Measurements from ENCODE around the gene UCHL3. TPM values are rescaled to one million over a fixed set of nuclear protein-coding genes. Genes with fewer than 3 reads are reported as not detected.

The UCHL3 gene
- total and polyA plus RNA-seq, 5 donors from 2014 or later, result 28.3 to 78.7 (median 59.7) TPM

GRCh38 chr13:75513271-75513670 lies 36.3 kb upstream of the UCHL3 start:
- H3K36me3 ChIP-seq (ENCODE audit: control insufficient read depth, insufficient read depth, low read length), result no peaks in the 10 kb centered on the region
- no peak overlapping the region for H3K4me3 Mint-ChIP-seq
- ATAC-seq (ENCODE audit: low read depth in 2 of 2) (no peak), DNase-seq (no peak)
- H3K27ac Mint-ChIP-seq, result no peak overlapping the region
- peaks cover 0 to 1% (median 0%) of the 10 kb centered on the region in 7 donors for H3K9me3 Mint-ChIP-seq
- H3K27ac ChIP-seq (ENCODE audit: insufficient read depth, low read length, poor library complexity, severe bottlenecking), result no peak overlapping the region
- peaks cover 8% of the 10 kb centered on the region for H3K27me3 ChIP-seq (ENCODE audit: control insufficient read depth, insufficient read depth, low read length)
- no peak overlapping the region for H3K4me3 ChIP-seq (ENCODE audit: low read depth, low read length)
- no peaks in the 10 kb centered on the region for H3K9me3 ChIP-seq (ENCODE audit: control insufficient read depth in 2 of 2, low read length in 2 of 2)
- H3K4me1 ChIP-seq (ENCODE audit: control insufficient read depth, insufficient read depth, low read length, poor library complexity, severe bottlenecking), result no peaks in the 10 kb centered on the region
- no peaks in the 10 kb centered on the region for H3K36me3 Mint-ChIP-seq
- peaks cover 4% of the 10 kb centered on the region for H3K27me3 Mint-ChIP-seq
- no peaks in the 10 kb centered on the region for H3K4me1 Mint-ChIP-seq

- Mint-ChIP-seq H3K27ac (no peak overlapping the region), H3K36me3 (no peaks in the 10 kb centered on the region), H3K27me3 (peaks cover 4% of the 10 kb centered on the region), H3K9me3 (peaks cover 0 to 1% (median 0%) of the 10 kb centered on the region in 7 donors), H3K4me1 (no peaks in the 10 kb centered on the region), H3K4me3 (no peak overlapping the region)
- Histone ChIP-seq H3K9me3 (ENCODE audit: control insufficient read depth in 2 of 2, low read length in 2 of 2) (no peaks in the 10 kb centered on the region), H3K4me1 (ENCODE audit: control insufficient read depth, insufficient read depth, low read length, poor library complexity, severe bottlenecking) (no peaks in the 10 kb centered on the region), H3K27me3 (ENCODE audit: control insufficient read depth, insufficient read depth, low read length) (peaks cover 8% of the 10 kb centered on the region), H3K27ac (ENCODE audit: insufficient read depth, low read length, poor library complexity, severe bottlenecking) (no peak overlapping the region), H3K36me3 (ENCODE audit: control insufficient read depth, insufficient read depth, low read length) (no peaks in the 10 kb centered on the region), H3K4me3 (ENCODE audit: low read depth, low read length) (no peak overlapping the region)
- DNase-seq (no peak), ATAC-seq (ENCODE audit: low read depth in 2 of 2) (no peak)
Measured at GRCh38 chr13:75514080-75514995, 35.3 kb upstream of the UCHL3 start.

GRCh38 chr13:75518439-75519088 lies 31.0 kb upstream of the UCHL3 start:
- no peaks in the 10 kb centered on the region for H3K9me3 ChIP-seq (ENCODE audit: control insufficient read depth in 2 of 2, low read length in 2 of 2)

GRCh38 chr13:75521956-75522355 lies 27.6 kb upstream of the UCHL3 start:
- Histone ChIP-seq H3K27me3 (ENCODE audit: control insufficient read depth, insufficient read depth, low read length) (no peaks in the 10 kb centered on the region), H3K9me3 (ENCODE audit: control insufficient read depth in 2 of 2, low read length in 2 of 2) (no peaks in the 10 kb centered on the region), H3K27ac (ENCODE audit: insufficient read depth, low read length, poor library complexity, severe bottlenecking) (no peak overlapping the region), H3K4me1 (ENCODE audit: control insufficient read depth, insufficient read depth, low read length, poor library complexity, severe bottlenecking) (no peaks in the 10 kb centered on the region), H3K36me3 (ENCODE audit: control insufficient read depth, insufficient read depth, low read length) (peaks cover 15% of the 10 kb centered on the region), H3K4me3 (ENCODE audit: low read depth, low read length) (no peak overlapping the region)
- ATAC-seq (ENCODE audit: low read depth in 2 of 2), result no peak
- peaks cover 0 to 4% (median 2%) of the 10 kb centered on the region in 4 donors for H3K4me1 Mint-ChIP-seq
- H3K27ac Mint-ChIP-seq, result peak overlapping the region in 2 of 3 donors; percentile 31 to 64
- H3K9me3 Mint-ChIP-seq, result peaks cover 0 to 8% (median 0%) of the 10 kb centered on the region in 7 donors
- DNase-seq, result no peak
- H3K36me3 Mint-ChIP-seq, result peaks cover 13% of the 10 kb centered on the region
- no peak overlapping the region for H3K4me3 Mint-ChIP-seq
- no peaks in the 10 kb centered on the region for H3K27me3 Mint-ChIP-seq

More at GRCh38 chr13:75518439-75519088, 31.0 kb upstream of the UCHL3 start:
- DNase-seq, result no peak
- Mint-ChIP-seq H3K4me1 (no peaks in the 10 kb centered on the region), H3K36me3 (no peaks in the 10 kb centered on the region), H3K27me3 (no peaks in the 10 kb centered on the region), H3K27ac (no peak overlapping the region), H3K9me3 (peaks cover 0 to 8% (median 0%) of the 10 kb centered on the region in 7 donors), H3K4me3 (no peak overlapping the region)
- Histone ChIP-seq H3K27ac (ENCODE audit: insufficient read depth, low read length, poor library complexity, severe bottlenecking) (no peak overlapping the region), H3K4me3 (ENCODE audit: low read depth, low read length) (no peak overlapping the region), H3K27me3 (ENCODE audit: control insufficient read depth, insufficient read depth, low read length) (peaks cover 7% of the 10 kb centered on the region), H3K4me1 (ENCODE audit: control insufficient read depth, insufficient read depth, low read length, poor library complexity, severe bottlenecking) (no peaks in the 10 kb centered on the region), H3K36me3 (ENCODE audit: control insufficient read depth, insufficient read depth, low read length) (no peaks in the 10 kb centered on the region)
- no peak for ATAC-seq (ENCODE audit: low read depth in 2 of 2)

GRCh38 chr13:75530549-75530961 lies 19.0 kb upstream of the UCHL3 start:
- Histone ChIP-seq H3K9me3 (ENCODE audit: control insufficient read depth in 2 of 2, low read length in 2 of 2) (no peaks in the 10 kb centered on the region), H3K36me3 (ENCODE audit: control insufficient read depth, insufficient read depth, low read length) (peaks cover 25% of the 10 kb centered on the region), H3K27ac (ENCODE audit: insufficient read depth, low read length, poor library complexity, severe bottlenecking) (no peak overlapping the region), H3K27me3 (ENCODE audit: control insufficient read depth, insufficient read depth, low read length) (no peaks in the 10 kb centered on the region), H3K4me3 (ENCODE audit: low read depth, low read length) (no peak overlapping the region), H3K4me1 (ENCODE audit: control insufficient read depth, insufficient read depth, low read length, poor library complexity, severe bottlenecking) (peaks cover 22% of the 10 kb centered on the region)
- Mint-ChIP-seq H3K4me1 (peaks cover 48 to 60% (median 52%) of the 10 kb centered on the region in 4 donors), H3K27ac (no peak overlapping the region), H3K9me3 (no peaks in the 10 kb centered on the region), H3K4me3 (peak overlapping the region in 1 of 4 donors; percentile 49), H3K36me3 (peaks cover 51% of the 10 kb centered on the region), H3K27me3 (no peaks in the 10 kb centered on the region)
- no peak for DNase-seq
- ATAC-seq (ENCODE audit: low read depth in 2 of 2), result no peak

- Mint-ChIP-seq H3K4me3 (peak overlapping the region; percentile 4 to 62 (median 28)), H3K36me3 (peaks cover 34% of the 10 kb centered on the region), H3K27me3 (no peaks in the 10 kb centered on the region), H3K9me3 (no peaks in the 10 kb centered on the region), H3K4me1 (peaks cover 55 to 88% (median 74%) of the 10 kb centered on the region in 4 donors), H3K27ac (peak overlapping the region in 1 of 3 donors; percentile 63)
- ATAC-seq (ENCODE audit: low read depth in 2 of 2), result no peak
- Histone ChIP-seq H3K4me1 (ENCODE audit: control insufficient read depth, insufficient read depth, low read length, poor library complexity, severe bottlenecking) (peaks cover 40% of the 10 kb centered on the region), H3K27ac (ENCODE audit: insufficient read depth, low read length, poor library complexity, severe bottlenecking) (peak overlapping the region; percentile 10), H3K36me3 (ENCODE audit: control insufficient read depth, insufficient read depth, low read length) (peaks cover 7% of the 10 kb centered on the region), H3K27me3 (ENCODE audit: control insufficient read depth, insufficient read depth, low read length) (no peaks in the 10 kb centered on the region), H3K9me3 (ENCODE audit: control insufficient read depth in 2 of 2, low read length in 2 of 2) (no peaks in the 10 kb centered on the region), H3K4me3 (ENCODE audit: low read depth, low read length) (peak overlapping the region; percentile 32)
- no peak for DNase-seq
Measured at GRCh38 chr13:75533861-75534260, 15.7 kb upstream of the UCHL3 start.

GRCh38 chr13:75537401-75538365 lies 11.9 kb upstream of the UCHL3 start, which contains the start of gene COMMD6:
TSS of gene COMMD6 (minus strand) at chr13:75537841. CDS start at chr13:75537805, 36 bp downstream.
- Histone ChIP-seq H3K27me3 (ENCODE audit: control insufficient read depth, insufficient read depth, low read length) (no peaks in the 10 kb centered on the region), H3K27ac (ENCODE audit: insufficient read depth, low read length, poor library complexity, severe bottlenecking) (peak within 1 kb of the TSS; percentile 76), H3K36me3 (ENCODE audit: control insufficient read depth, insufficient read depth, low read length) (peaks cover 7% of the 10 kb centered on the region), H3K4me1 (ENCODE audit: control insufficient read depth, insufficient read depth, low read length, poor library complexity, severe bottlenecking) (peaks cover 34% of the 10 kb centered on the region), H3K9me3 (ENCODE audit: control insufficient read depth in 2 of 2, low read length in 2 of 2) (no peaks in the 10 kb centered on the region), H3K4me3 (ENCODE audit: low read depth, low read length) (peak within 1 kb of the TSS; percentile 88)
- no peaks in the 10 kb centered on the region for H3K9me3 Mint-ChIP-seq
- ATAC-seq (ENCODE audit: low read depth in 2 of 2), result peak; percentile 89 to 90
- peak within 1 kb of the TSS; percentile 97 to 100 (median 98) for H3K4me3 Mint-ChIP-seq
- peak within 1 kb of the TSS; percentile 95 to 96 (median 96) for H3K27ac Mint-ChIP-seq
- H3K36me3 Mint-ChIP-seq, result peaks cover 16% of the 10 kb centered on the region
- H3K27me3 Mint-ChIP-seq, result no peaks in the 10 kb centered on the region
- H3K4me1 Mint-ChIP-seq, result peaks cover 32 to 57% (median 47%) of the 10 kb centered on the region in 4 donors
- peak; percentile 62 to 88 (median 77) for DNase-seq
